MCF 10A (cell line): ENCODE data around the gene HMGCLL1. TPM values are rescaled to one million over a fixed set of nuclear protein-coding genes. Genes with fewer than 3 reads are reported as not detected.

Source experiments
- BruUV-seq: library from RNA; stranded (reverse); fragments of 400-500 nt; replicated peaks from 2 replicates; lab custom pipeline; 2021; lab: Mats Ljungman, UMichigan
- CTCF ChIA-PET: fragments of 300-600 bp; sonication (Branson Sonifier 250); formaldehyde crosslinking; extraction: SDS; loops from one replicate; lab custom pipeline; 2021; ENCODE audit warnings: antibody characterized with exemption, inconsistent platforms; lab: Yijun Ruan, JAX
- POLR2A ChIA-PET: fragments of 300-600, 350-650 bp; sonication (Branson Sonifier 250); formaldehyde crosslinking; extraction: SDS; loops from one replicate; lab custom pipeline; 2020; ENCODE audit warnings: antibody characterized with exemption, inconsistent platforms; lab: Yijun Ruan, JAX
- DNase-seq: peaks from one replicate; pipeline ENCODE4 v3.0.0-alpha.2; 2018; ENCODE audit not compliant: unreplicated experiment
- H3K27ac Mint-ChIP-seq: one replicate; pipeline ENCODE4 v1.8.0; 2022; ENCODE audit warnings: mild to moderate bottlenecking, low read depth, mixed read lengths; ENCODE audit not compliant: unreplicated experiment
- H3K27me3 Mint-ChIP-seq: one replicate; pipeline ENCODE4 v1.8.0; 2022; ENCODE audit warnings: mixed read lengths; ENCODE audit not compliant: insufficient read depth, unreplicated experiment
- H3K36me3 Mint-ChIP-seq: one replicate; pipeline ENCODE4 v1.8.0; 2022; ENCODE audit warnings: mild to moderate bottlenecking, moderate library complexity, mixed read lengths; ENCODE audit not compliant: insufficient read depth, unreplicated experiment
- H3K4me1 Mint-ChIP-seq: one replicate; pipeline ENCODE4 v1.8.0; 2022; ENCODE audit warnings: mixed read lengths; ENCODE audit not compliant: insufficient read depth, unreplicated experiment
- H3K4me3 Mint-ChIP-seq: one replicate; pipeline ENCODE4 v1.8.0; 2022; ENCODE audit warnings: mild to moderate bottlenecking, moderate library complexity, mixed read lengths; ENCODE audit not compliant: unreplicated experiment
- H3K9me3 Mint-ChIP-seq: one replicate; pipeline ENCODE4 v1.8.0; 2022; ENCODE audit warnings: mixed read lengths; ENCODE audit not compliant: unreplicated experiment
- CTCF ChIP-seq: fragments of 200-600 bp; IDR thresholded peaks from one replicate; pipeline ENCODE4 v1.8.0; 2022; ENCODE audit warnings: antibody characterized with exemption, mild to moderate bottlenecking; ENCODE audit not compliant: unreplicated experiment
- intact Hi-C: fragments of 100-400 bp; cut with micrococcal nuclease; formaldehyde crosslinking; loops from 2 replicates; pipeline ENCODE4 v1.14.1; 2022
- total RNA-seq: library from RNA; stranded (reverse); gene quantifications from 2 replicates; pipeline ENCODE4 v1.2.3, GENCODE V29; 2022

The HMGCLL1 gene
- total RNA-seq, 1 experiment from 2014 or later = 0.21 TPM

- no peak for TF ChIP-seq CTCF
- ChIA-PET POLR2A (no interaction called here), CTCF (interaction anchor here (0.7 kb wide), 1 partner anchor 967 kb away, joined by 4 read pairs; no protein-coding TSS in a partner anchor)
- Mint-ChIP-seq H3K36me3 (no peaks in the 10 kb centered on the region), H3K9me3 (no peaks in the 10 kb centered on the region), H3K4me1 (no peaks in the 10 kb centered on the region), H3K27ac (no peak overlapping the region), H3K4me3 (no peak overlapping the region), H3K27me3 (no peaks in the 10 kb centered on the region)
- DNase-seq = no peak
- BruUV-seq = no TSS peak
- intact Hi-C loops = no loop called here
Observed at GRCh38 chr6:55604021-55604420, 25.0 kb upstream of the HMGCLL1 start.

- no TSS peak for BruUV-seq
- no peak for TF ChIP-seq CTCF
- POLR2A ChIA-PET = no interaction called here
- no peak for DNase-seq
- intact Hi-C loops = no loop called here
- no peaks in the 10 kb centered on the region for H3K4me1 Mint-ChIP-seq
- H3K36me3 Mint-ChIP-seq = no peaks in the 10 kb centered on the region
- no peak overlapping the region for H3K4me3 Mint-ChIP-seq
- no peak overlapping the region for H3K27ac Mint-ChIP-seq
- CTCF ChIA-PET = no interaction called here
- no peaks in the 10 kb centered on the region for H3K9me3 Mint-ChIP-seq
- H3K27me3 Mint-ChIP-seq = no peaks in the 10 kb centered on the region
Observed at GRCh38 chr6:55601120-55601519, 22.1 kb upstream of the HMGCLL1 start.

- Mint-ChIP-seq H3K9me3 (no peaks in the 10 kb centered on the region), H3K4me1 (no peaks in the 10 kb centered on the region), H3K4me3 (no peak overlapping the region), H3K27ac (no peak overlapping the region), H3K27me3 (no peaks in the 10 kb centered on the region), H3K36me3 (no peaks in the 10 kb centered on the region)
- intact Hi-C loops = no loop called here
- ChIA-PET CTCF (no interaction called here), POLR2A (interaction anchor here (0.6 kb wide), 1 partner anchor 44 kb away, joined by 3 read pairs; no protein-coding TSS in a partner anchor)
- no peak for DNase-seq
- TF ChIP-seq CTCF = no peak
- BruUV-seq = no TSS peak
Observed at GRCh38 chr6:55594442-55594841, 15.4 kb upstream of the HMGCLL1 start.

GRCh38 chr6:55584654-55585354 lies 5.8 kb upstream of the HMGCLL1 start:
- no peak for TF ChIP-seq CTCF
- intact Hi-C loops = no loop called here
- Mint-ChIP-seq H3K27me3 (no peaks in the 10 kb centered on the region), H3K4me3 (no peak overlapping the region), H3K27ac (no peak overlapping the region), H3K36me3 (no peaks in the 10 kb centered on the region), H3K9me3 (no peaks in the 10 kb centered on the region), H3K4me1 (no peaks in the 10 kb centered on the region)
- ChIA-PET POLR2A (interaction anchor here (0.6 kb wide), 1 partner anchor 226 kb away, joined by 3 read pairs; no protein-coding TSS in a partner anchor), CTCF (interaction anchor here (0.6 kb wide), 2 partner anchors 356 to 397 kb away, joined by 3 read pairs; no protein-coding TSS in a partner anchor)
- DNase-seq = no peak
- BruUV-seq = no TSS peak
